OCI-LY1 (cell line): ENCODE data around the gene LAMC2.

Experiments
- CTCF ChIP-seq: fragments of 200-600 bp; sonication (generic), shearing (Covaris generic); IDR thresholded peaks from 2 replicates; pipeline ENCODE4 v1.5.1; 2017; ENCODE audit warnings: mild to moderate bottlenecking, antibody characterized with exemption, low read length, moderate library complexity, mixed read lengths
- EZH2 ChIP-seq: fragments of 200-600 bp; sonication (generic), shearing (Covaris generic); IDR thresholded peaks from 2 replicates; pipeline ENCODE4 v1.8.0; 2017; ENCODE audit warnings: borderline replicate concordance, mixed run types, mild to moderate bottlenecking, antibody characterized with exemption, low read length, moderate library complexity, mixed read lengths

DNA sequence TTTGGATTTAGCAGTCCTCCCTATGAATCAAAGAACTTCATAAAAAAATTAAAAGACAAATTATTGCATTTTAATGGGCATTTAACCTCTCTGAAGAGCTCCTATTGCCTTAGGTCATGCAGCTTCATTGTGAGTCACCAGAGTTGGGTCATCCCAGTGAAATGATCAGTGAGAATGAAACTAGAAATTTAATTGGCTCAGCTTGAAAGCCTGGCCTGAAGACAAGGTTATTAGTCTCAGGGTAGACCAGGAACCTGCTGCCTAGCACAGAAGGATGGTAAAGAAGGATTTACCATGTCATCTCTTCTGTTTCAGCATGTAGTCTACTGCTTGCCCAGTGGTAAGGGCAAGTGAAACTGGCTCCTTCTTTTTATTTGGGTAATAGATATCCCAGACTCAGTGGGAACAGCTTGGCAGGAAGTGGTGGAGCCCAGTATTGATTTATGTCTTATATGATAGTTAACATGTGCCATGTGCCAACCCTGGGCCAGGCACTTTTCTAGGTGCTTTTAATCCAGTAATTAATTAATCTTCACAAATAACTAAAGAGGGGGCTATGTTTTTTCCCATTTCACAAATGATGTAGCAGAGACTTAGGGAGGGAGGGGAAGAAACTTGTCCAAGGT, 23.6 kb downstream of the LAMC2 start:
- TF ChIP-seq CTCF (no peak), EZH2 (no peak)
